ENCODE data around the gene SYNDIG1.

DNA sequence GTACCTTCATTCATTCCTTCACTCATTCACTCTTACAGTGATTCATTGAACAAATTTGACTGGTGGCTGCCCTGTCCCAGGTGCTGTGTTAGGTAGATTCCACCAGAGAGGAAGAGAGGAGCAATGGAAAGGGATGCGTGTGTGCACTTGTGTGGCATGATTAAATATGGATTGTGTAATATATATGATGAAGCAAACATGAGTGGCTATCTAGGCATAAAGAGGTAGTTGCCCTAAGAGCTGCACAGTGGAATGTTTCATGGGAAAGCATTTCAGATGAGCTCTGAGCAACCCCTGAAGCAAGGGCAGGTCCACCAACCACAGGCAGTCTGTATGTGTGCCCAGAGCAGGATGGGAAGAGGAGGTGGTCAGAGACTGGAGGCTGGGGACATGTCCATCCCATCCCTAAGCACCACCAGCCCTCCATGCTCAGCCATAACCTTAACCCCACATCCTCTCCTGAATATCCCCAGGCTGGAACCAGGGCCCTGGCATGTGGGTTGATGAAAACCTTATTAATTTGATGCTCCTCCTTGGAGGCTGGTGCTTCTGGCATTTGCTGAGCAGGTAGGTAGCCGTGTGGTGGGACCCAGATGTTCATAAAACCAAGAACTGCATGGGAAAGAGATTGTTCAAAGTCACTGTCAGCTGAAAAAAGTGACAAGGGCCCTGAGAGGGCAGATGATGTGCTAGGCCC lies 226.2 kb downstream of the SYNDIG1 start:
- TF ChIP-seq POLR2A (IDR thresholded peaks at IDR 0.05) = no peak
- TF ChIP-seq CTCF (IDR thresholded peaks at IDR 0.05) = no peak
